ENCODE measurements around the gene CCNY.

- no peak for TF ChIP-seq REST (IDR thresholded peaks at IDR 0.05; ENCODE audit: insufficient read depth in 1 of 2, low read depth in 2 of 2, low read length in 2 of 2)
- TF ChIP-seq TAF1 (IDR thresholded peaks at IDR 0.05; ENCODE audit: borderline replicate concordance, insufficient read depth, low read length), result no peak
- TF ChIP-seq POLR2AphosphoS5 (IDR thresholded peaks at IDR 0.05; ENCODE audit: low read depth, low read length), result no peak
Measured at GRCh38 chr10:35510891-35511290, 174.6 kb downstream of the CCNY start.
